Stimulated activated CD4-positive, alpha-beta T cell treated with anti-CD3 and anti-CD28 coated beads, Interleukin-15, amount 100 ng/mL, for 1 hour (primary cell): Measurements from ENCODE around the gene ACTR3C.
"Not testable (repeated sequence)": the region's sequence is repeated elsewhere in the genome, so short reads cannot be mapped to it uniquely, and the experiment has no call there.

ENCODE experiments used
- DNase-seq, 2 donors: peaks; one replicate each; pipeline ENCODE4 v3.0.0-alpha.2; 2020; ENCODE audit warnings: low read depth in 1 of 2, low spot score in 1 of 2

ACTR3C gene

DNA sequence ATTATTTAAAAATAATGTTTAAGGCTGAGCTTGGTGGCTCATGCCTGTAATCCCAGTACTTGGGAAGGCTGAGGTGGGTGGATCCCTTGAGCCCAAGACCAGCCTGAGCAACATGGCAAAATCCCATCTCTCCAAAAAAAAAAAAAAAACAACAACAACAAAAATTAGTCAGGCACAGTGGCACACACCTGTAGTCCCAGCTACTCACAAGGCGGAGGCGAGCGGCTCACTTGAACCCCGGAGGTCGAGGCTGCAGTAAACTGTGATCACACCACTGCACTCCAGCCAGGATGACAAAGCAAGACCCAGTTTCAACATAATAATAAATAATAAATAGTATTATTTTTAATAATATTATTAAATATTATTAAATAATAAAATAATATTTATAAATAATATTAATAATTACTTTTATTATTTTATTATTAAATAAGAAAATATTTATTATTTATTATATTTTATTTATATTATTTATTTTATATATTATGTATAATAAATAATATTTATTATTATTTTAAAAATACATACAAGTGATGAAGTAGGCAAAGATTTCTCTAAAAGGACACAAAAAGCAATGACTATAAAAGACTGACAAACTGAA, 8.6 kb downstream of the ACTR3C start:
- no peak for DNase-seq

- DNase-seq, result no peak
Observed at GRCh38 chr7:150313870-150314269, 9.5 kb downstream of the ACTR3C start.

GRCh38 chr7:150313367-150313809, 10.0 kb downstream of the ACTR3C start:
- DNase-seq, result no peak

GRCh38 chr7:150312649-150313366, 10.5 kb downstream of the ACTR3C start:
- DNase-seq, result not testable (repeated sequence)

- no peak for DNase-seq
Observed at GRCh38 chr7:150311711-150312110, 11.6 kb downstream of the ACTR3C start.

- DNase-seq, result no peak
Observed at GRCh38 chr7:150311146-150311545, 12.2 kb downstream of the ACTR3C start.

DNA sequence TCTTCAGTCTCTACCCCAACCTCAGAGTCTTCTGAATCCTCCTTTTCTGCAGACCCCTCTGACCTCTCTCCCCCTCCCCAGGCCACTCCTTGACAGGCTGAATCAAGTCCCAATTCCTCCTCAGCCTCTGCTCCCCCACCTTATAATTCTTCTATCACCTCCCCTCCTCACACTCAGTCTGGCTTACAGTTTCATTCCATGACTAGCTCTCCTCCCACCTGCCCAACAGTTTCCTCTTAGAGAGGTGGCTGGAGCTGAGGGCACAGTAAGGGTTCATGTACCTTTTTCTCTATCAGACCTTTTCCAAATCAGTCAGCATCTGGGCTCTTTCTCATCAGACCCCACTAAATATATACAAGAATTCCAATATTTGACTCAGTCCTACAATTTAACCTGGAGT, 14.8 kb downstream of the ACTR3C start:
- DNase-seq, result no peak

- DNase-seq, result no peak
Observed at GRCh38 chr7:150307904-150308303, 15.4 kb downstream of the ACTR3C start.

- no peak for DNase-seq
Observed at GRCh38 chr7:150307129-150307528, 16.2 kb downstream of the ACTR3C start.

GRCh38 chr7:150306377-150306776, 17.0 kb downstream of the ACTR3C start:
- DNase-seq, result not testable (repeated sequence)

GRCh38 chr7:150305903-150306284, 17.5 kb downstream of the ACTR3C start:
- not testable (repeated sequence) for DNase-seq

GRCh38 chr7:150305259-150305902, 18.0 kb downstream of the ACTR3C start:
- DNase-seq, result not testable (repeated sequence)

GRCh38 chr7:150304499-150305258, 18.7 kb downstream of the ACTR3C start:
- not testable (repeated sequence) for DNase-seq

DNA sequence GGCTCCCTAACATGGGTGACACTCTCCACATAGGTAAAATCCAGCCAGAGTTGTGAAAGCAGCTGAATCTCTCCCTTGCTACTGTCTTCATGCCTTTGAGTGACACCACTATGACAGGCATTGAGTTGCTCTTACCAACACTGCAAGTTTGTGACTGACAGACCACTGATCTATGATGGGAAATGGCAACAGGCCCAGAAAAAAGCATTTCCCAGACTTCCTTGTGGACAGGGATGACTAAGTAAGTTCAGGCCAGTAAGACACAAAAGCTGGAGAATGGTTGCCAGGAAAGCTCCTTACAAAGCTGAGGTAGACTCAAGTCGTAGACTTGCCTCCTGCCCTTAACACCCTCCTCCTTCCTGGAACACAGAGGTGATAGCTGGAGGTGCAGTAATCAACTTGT, 20.4 kb downstream of the ACTR3C start:
- not testable (repeated sequence) for DNase-seq

DNA sequence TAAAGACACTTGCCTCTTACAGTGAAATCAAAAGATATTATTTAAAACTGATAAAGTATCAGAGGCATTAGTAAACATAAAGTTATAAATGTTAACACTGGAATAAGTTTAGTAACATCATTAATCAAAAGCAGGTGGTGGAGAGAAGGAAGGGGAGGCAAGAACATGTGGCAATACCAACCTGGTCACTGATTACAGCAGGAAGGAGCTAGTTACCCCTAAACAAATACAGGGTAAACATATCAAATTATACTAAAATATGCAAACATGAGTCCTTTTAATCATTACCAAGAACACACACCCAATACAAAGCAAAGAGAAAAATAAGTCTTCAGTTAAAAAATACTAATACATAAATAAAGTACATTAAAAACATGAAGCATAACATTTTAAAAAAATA, 25.4 kb downstream of the ACTR3C start:
- not testable (repeated sequence) for DNase-seq

GRCh38 chr7:150296802-150297201, 26.5 kb downstream of the ACTR3C start:
- DNase-seq, result not testable (repeated sequence)

DNA sequence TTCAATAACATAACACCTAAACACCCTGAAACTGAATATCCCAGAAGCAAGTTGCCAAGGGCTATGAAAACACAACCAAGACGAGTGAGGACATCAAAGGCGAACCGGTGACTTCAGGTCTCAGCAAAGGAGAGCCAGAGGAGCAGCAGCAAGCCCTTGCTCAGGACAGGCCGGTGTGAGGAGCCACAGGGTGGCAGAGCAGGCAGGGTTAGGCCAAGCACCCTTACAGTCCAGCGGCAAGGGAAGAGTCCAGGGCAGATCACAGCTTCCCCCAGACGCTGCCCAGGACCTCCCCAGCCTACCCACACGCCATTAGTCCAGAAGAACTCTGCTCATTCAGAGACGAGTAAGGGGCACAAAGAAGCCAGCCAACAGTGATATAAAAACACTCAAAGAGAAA, 27.7 kb downstream of the ACTR3C start:
- not testable (repeated sequence) for DNase-seq

- not testable (repeated sequence) for DNase-seq
Observed at GRCh38 chr7:150295027-150295426, 28.3 kb downstream of the ACTR3C start.

- DNase-seq, result not testable (repeated sequence)
Observed at GRCh38 chr7:150290317-150290716, 33.0 kb downstream of the ACTR3C start.

GRCh38 chr7:150288816-150289215, 34.5 kb downstream of the ACTR3C start:
- DNase-seq, result not testable (repeated sequence)

DNA sequence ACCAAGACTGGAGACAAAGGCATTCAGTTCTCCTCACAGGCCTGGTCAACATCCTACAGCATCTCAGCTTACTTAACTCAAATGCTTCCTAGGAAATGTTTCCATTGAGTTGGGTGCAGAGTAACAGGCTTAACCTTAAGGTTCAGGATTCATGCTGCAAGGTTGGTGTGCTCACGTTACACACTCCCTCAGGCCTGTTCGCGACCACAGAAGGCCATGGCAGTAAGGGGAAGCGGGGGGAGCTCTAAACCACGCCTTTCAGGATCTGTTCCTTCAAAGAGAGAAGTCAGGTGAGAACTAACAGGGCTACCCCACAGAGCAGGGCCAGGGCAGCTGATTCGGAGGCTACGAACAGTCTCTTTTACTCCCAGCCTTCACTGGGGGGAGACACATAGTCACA, 35.5 kb downstream of the ACTR3C start:
- DNase-seq, result not testable (repeated sequence)
